IMR-90 (cell line): ENCODE data around the gene DACH1. TPM values are rescaled to one million over a fixed set of nuclear protein-coding genes. Genes with fewer than 3 reads are reported as not detected.

Experiments
- ATAC-seq: fragments of 200-7000 bp; cut with Tn5 transposase; 2 replicates; pipeline ENCODE4 v1.9.1; 2020; ENCODE audit warnings: low read depth, mild to moderate bottlenecking, moderate library complexity
- BruUV-seq: library from RNA; stranded (reverse); fragments of 400-500 nt; replicated peaks from 2 replicates; lab custom pipeline; 2021; lab: Mats Ljungman, UMichigan
- CTCF ChIA-PET: fragments of 300-600 bp; formaldehyde crosslinking; extraction: SDS; loops from one replicate; lab custom pipeline; 2021; ENCODE audit warnings: antibody characterized with exemption; lab: Yijun Ruan, JAX
- POLR2A ChIA-PET: fragments of 300-600 bp; sonication (Branson Sonifier 250); formaldehyde crosslinking; loops from one replicate; lab custom pipeline; 2022; ENCODE audit warnings: antibody characterized with exemption; ENCODE audit not compliant: unreplicated experiment; lab: Charles Lee
- DNase-seq: peaks from one replicate; pipeline ENCODE4 v3.0.0; 2013
- H2AFZ ChIP-seq: replicated peaks from 2 replicates; pipeline ENCODE3; 2013; ENCODE audit warnings: low read length, mild to moderate bottlenecking; ENCODE audit not compliant: poor library complexity
- H2AK5ac ChIP-seq: 2 replicates; pipeline ENCODE4 v1.6.1; 2013; ENCODE audit warnings: low read depth, low read length, inconsistent platforms
- H2AK9ac ChIP-seq: replicated peaks from 2 replicates; pipeline ENCODE3; 2013; ENCODE audit warnings: mild to moderate bottlenecking, low read depth, low read length, moderate library complexity; ENCODE audit not compliant: poor library complexity
- H2BK120ac ChIP-seq: 2 replicates; pipeline ENCODE4 v1.6.1; 2013; ENCODE audit warnings: low read depth, low read length, inconsistent platforms
- H2BK15ac ChIP-seq: 3 replicates; pipeline ENCODE4 v1.6.1; 2013; ENCODE audit warnings: low read depth, low read length, inconsistent platforms
- H2BK20ac ChIP-seq: 2 replicates; pipeline ENCODE4 v1.6.1; 2013; ENCODE audit warnings: low read depth, mild to moderate bottlenecking, inconsistent platforms, low read length, moderate library complexity
- H2BK5ac ChIP-seq: 2 replicates; pipeline ENCODE4 v1.6.1; 2013; ENCODE audit warnings: mild to moderate bottlenecking, low read depth, low read length, inconsistent platforms; ENCODE audit not compliant: poor library complexity, severe bottlenecking
- H3K14ac ChIP-seq: replicated peaks from 2 replicates; pipeline ENCODE4 v1.6.1; 2013; ENCODE audit warnings: low read depth, low read length, inconsistent platforms
- H3K18ac ChIP-seq: 2 replicates; pipeline ENCODE4 v1.6.1; 2013; ENCODE audit warnings: low read depth, low read length, control low read depth
- H3K23ac ChIP-seq: 2 replicates; pipeline ENCODE4 v1.6.1; 2013; ENCODE audit warnings: low read depth, low read length, inconsistent platforms
- H3K27ac ChIP-seq: 2 replicates; pipeline ENCODE4 v1.5.1; 2013; ENCODE audit warnings: mild to moderate bottlenecking, control low read depth, low read length; ENCODE audit not compliant: insufficient read depth
- H3K27me3 ChIP-seq: 2 replicates; pipeline ENCODE4 v1.6.1; 2013; ENCODE audit warnings: low read length; ENCODE audit not compliant: control insufficient read depth, insufficient read depth
- H3K36me3 ChIP-seq: 2 replicates; pipeline ENCODE4 v1.6.1; 2013; ENCODE audit warnings: low read length, mixed read lengths; ENCODE audit not compliant: control insufficient read depth, insufficient read depth
- H3K4ac ChIP-seq: 2 replicates; pipeline ENCODE4 v1.6.1; 2013; ENCODE audit warnings: low read depth, low read length, inconsistent platforms
- H3K4me1 ChIP-seq: 2 replicates; pipeline ENCODE4 v1.6.1; 2013; ENCODE audit warnings: low read length, mixed read lengths; ENCODE audit not compliant: control insufficient read depth, insufficient read depth
- H3K4me2 ChIP-seq: 2 replicates; pipeline ENCODE4 v1.6.1; 2013; ENCODE audit warnings: low read depth, mild to moderate bottlenecking, control low read depth, low read length, moderate library complexity
- H3K4me3 ChIP-seq: 2 replicates; pipeline ENCODE4 v1.5.1; 2013; ENCODE audit warnings: low read depth, mild to moderate bottlenecking, control low read depth, low read length, moderate library complexity; ENCODE audit not compliant: insufficient read depth
- H3K56ac ChIP-seq: 2 replicates; pipeline ENCODE4 v1.6.1; 2013; ENCODE audit warnings: low read length, inconsistent platforms; ENCODE audit not compliant: insufficient read depth; ENCODE audit errors: extremely low read depth
- H3K79me1 ChIP-seq, 2 experiments: 2 replicates each; pipeline ENCODE4 v1.6.1; 2013; ENCODE audit warnings: low read length in 2 of 2, inconsistent platforms in 1 of 2, low read depth in 1 of 2
- H3K9ac ChIP-seq: 2 replicates; pipeline ENCODE4 v1.6.1; 2013; ENCODE audit warnings: low read depth, low read length, control low read depth
- H3K9me1 ChIP-seq: 2 replicates; pipeline ENCODE4 v1.6.1; 2013; ENCODE audit warnings: low read length, inconsistent platforms; ENCODE audit not compliant: insufficient read depth
- H3K9me3 ChIP-seq: 2 replicates; pipeline ENCODE4 v1.6.1; 2013; ENCODE audit warnings: low read length; ENCODE audit not compliant: control insufficient read depth, insufficient read depth
- H4K20me1 ChIP-seq: 2 replicates; pipeline ENCODE4 v1.6.1; 2013; ENCODE audit warnings: low read length, inconsistent platforms; ENCODE audit not compliant: insufficient read depth
- H4K5ac ChIP-seq: 2 replicates; pipeline ENCODE4 v1.6.1; 2013; ENCODE audit warnings: mild to moderate bottlenecking, low read depth, low read length, control low read depth
- H4K8ac ChIP-seq, 2 experiments: 2 replicates each; pipeline ENCODE4 v1.6.1; 2013; ENCODE audit warnings: low read depth in 2 of 2, low read length in 2 of 2, control low read depth in 1 of 2, inconsistent platforms in 1 of 2
- H4K91ac ChIP-seq: 2 replicates; pipeline ENCODE4 v1.6.1; 2013; ENCODE audit warnings: low read depth, low read length, inconsistent platforms; ENCODE audit not compliant: insufficient read depth
- BHLHE40 ChIP-seq: fragments of 150-350 bp; IDR thresholded peaks from 2 replicates; pipeline ENCODE4 v1.6.1; 2016; ENCODE audit warnings: mild to moderate bottlenecking, low read depth, low read length
- WGBS, 2 experiments: methylation state at CpG; one replicate each; pipeline versions ENCODE4 v1.1.5 to v1.1.7; 2013; ENCODE audit warnings: missing lambda C conversion rate in 2 of 2; ENCODE audit not compliant: insufficient read length in 1 of 2; ENCODE audit errors: extremely low coverage in 2 of 2; 5-methylcytosine and 5-hydroxymethylcytosine counted together
- dilution Hi-C: fragments of 300-500 bp; cut with HindIII; formaldehyde crosslinking; loops from one replicate; pipeline ENCODE4 v1.14.3; 2018; ENCODE audit warnings: low sequenced_read_pairs; ENCODE audit not compliant: unreplicated experiment
- in situ Hi-C: fragments of 300-500 bp; cut with MboI; formaldehyde crosslinking; loops from 3 replicates; pipeline ENCODE4 v1.14.3; 2019; ENCODE audit warnings: low sequenced_read_pairs, inconsistent platforms, mixed read lengths
- intact Hi-C: fragments of 100-400 bp; cut with micrococcal nuclease; formaldehyde crosslinking; loops from 2 replicates; pipeline ENCODE4 v1.10.0; 2022
- polyA plus RNA-seq, 3 experiments: library from polyadenylated mRNA; depleted of rRNA; stranded (reverse); fragments of >200 nt; gene quantifications; 2 replicates each; pipeline ENCODE4 v1.2.3, GENCODE V29; 2012; ENCODE audit warnings: low replicate concordance in 1 of 3
- total RNA-seq: library from RNA; depleted of rRNA; stranded (reverse); fragments of >200 nt; gene quantifications from 2 replicates; pipeline ENCODE4 v1.2.3, GENCODE V29; 2012

The DACH1 gene
- total and polyA plus RNA-seq, 2 of the 4 experiments (the other 2 are of a cell fraction), result not detected

GRCh38 chr13:71576571-71576970, 290.4 kb downstream of the DACH1 start:
- Histone ChIP-seq H3K9me3 (no peaks in the 10 kb centered on the region), H3K27me3 (no peaks in the 10 kb centered on the region), H3K27ac (no peak overlapping the region), H3K79me1 (no peaks in the 10 kb centered on the region), H3K18ac (no peak overlapping the region), H2BK5ac (no peak overlapping the region), H3K4me1 (no peaks in the 10 kb centered on the region), H4K91ac (no peak overlapping the region), H3K9me1 (no peaks in the 10 kb centered on the region), H4K20me1 (no peaks in the 10 kb centered on the region), H4K8ac (no peak overlapping the region), H2AK9ac (no peak overlapping the region), H2BK20ac (no peak overlapping the region), H3K4me3 (no peak overlapping the region), H3K4me2 (no peak overlapping the region), H2AK5ac (no peak overlapping the region), H3K14ac (0 out of 2 replicates have a peak overlapping the region, but pooled peaks have one; percentile 40), H4K5ac (no peak overlapping the region), H3K4ac (no peak overlapping the region), H3K9ac (no peak overlapping the region), H2BK15ac (no peak overlapping the region), H2AFZ (no peak overlapping the region), H3K56ac (no peak overlapping the region), H3K23ac (no peak overlapping the region; the same call in 1 of the 2 replicates), H2BK120ac (no peak overlapping the region), H3K36me3 (no peaks in the 10 kb centered on the region)
- no TSS peak for BruUV-seq
- ChIA-PET CTCF (no interaction called here), POLR2A (no interaction called here)
- intact Hi-C loops, result no loop called here
- in situ Hi-C loops, result no loop called here
- DNase-seq (no peak), ATAC-seq (no peak)
- dilution Hi-C loops, result no loop called here
- no CpG with 5 or more reads among the region's 1 CpG for whole genome bisulfite sequencing, 2 experiments
- TF ChIP-seq BHLHE40, result no peak
